HG03342 (cell line): ENCODE measurements around the gene NDFIP1.
"Not testable (repeated sequence)": the region's sequence is repeated elsewhere in the genome, so short reads cannot be mapped to it uniquely, and the experiment has no call there.

Source experiments
- ATAC-seq: cut with Tn5 transposase; IDR thresholded peaks from one replicate; pipeline ENCODE4 v1.9.1; 2021; ENCODE audit warnings: mild to moderate bottlenecking, moderate library complexity; ENCODE audit not compliant: unreplicated experiment

The NDFIP1 gene

GRCh38 chr5:142183561-142183960, 75.0 kb downstream of the NDFIP1 start:
- ATAC-seq, result no peak

DNA sequence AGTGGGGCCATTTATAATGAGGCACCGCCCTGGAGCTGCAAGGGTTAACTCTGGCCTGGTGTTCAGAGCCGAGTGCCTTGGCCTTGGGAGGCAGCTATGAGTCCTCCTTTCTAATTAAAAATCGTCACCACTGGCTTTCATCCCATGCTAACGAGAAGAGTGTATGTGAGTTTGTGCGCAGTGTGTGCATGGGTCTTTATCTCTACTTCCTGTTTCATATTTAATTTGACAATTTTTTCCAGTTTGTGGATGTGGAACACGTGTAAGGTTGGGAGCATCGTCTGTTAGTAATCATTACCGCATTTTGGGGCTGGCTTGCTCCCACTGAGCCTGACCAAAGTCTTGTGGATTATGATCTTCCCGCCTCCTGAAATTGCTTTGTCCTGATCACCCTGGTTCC, 76.4 kb downstream of the NDFIP1 start:
- no peak for ATAC-seq

DNA sequence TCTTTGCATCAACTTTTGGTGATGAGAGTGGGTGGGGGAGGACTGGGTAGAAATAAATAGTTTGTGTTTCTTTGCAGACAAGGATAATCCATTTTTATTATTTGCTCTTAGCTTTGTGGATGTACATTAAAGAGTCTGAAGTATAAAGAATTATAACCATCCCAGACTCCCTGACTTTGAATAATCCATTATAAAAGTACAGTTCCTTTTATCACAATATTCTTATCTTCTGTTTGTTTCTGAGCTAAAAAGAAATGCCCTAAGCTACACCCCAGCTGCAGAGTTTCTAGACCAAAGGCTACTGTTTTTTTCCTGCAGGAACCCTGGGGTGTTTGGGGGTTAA, 77.9 kb downstream of the NDFIP1 start:
- no peak for ATAC-seq

DNA sequence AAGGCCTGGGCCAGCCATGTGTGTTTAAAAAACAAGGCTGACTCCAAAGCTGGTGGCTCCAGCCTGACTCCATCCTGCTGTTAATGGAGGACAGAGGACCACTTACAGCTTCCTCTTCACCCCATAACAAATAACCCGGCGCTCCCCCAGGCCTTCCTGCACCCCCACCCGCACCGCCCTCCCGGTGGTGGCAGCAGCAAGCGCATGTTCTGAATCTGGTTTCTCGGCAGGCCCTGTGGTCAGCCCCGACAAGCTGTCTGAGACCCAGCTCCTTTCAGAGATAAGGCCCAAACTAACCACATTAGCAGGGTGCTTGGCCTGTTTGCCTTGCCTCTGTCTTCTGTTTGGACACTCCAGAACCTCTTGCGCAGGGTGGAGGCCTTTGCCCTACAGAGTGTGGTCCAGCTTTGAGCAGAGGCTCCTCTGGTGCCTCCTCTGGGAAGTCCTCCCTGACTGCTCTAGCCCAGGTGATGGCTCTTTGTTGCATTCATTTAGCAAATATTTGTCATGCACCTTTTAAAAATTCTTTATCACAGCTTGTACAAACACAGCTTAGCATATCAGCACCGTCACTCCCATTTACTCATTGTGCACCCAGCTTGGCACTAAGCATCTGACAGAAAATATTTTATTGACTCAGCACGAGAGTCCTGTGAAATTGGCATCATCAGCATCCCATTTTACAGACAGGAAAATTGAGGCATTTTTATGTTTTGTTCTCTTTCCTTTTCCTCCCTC, 78.4 kb downstream of the NDFIP1 start:
- no peak for ATAC-seq

GRCh38 chr5:142188691-142189090, 80.1 kb downstream of the NDFIP1 start:
- ATAC-seq, result not testable (repeated sequence)

- no peak for ATAC-seq
These were observed 81.2 kb downstream of the NDFIP1 start for GRCh38 chr5:142189813-142190212.

- ATAC-seq, result no peak
These were observed 83.2 kb downstream of the NDFIP1 start for GRCh38 chr5:142191776-142192175.

- no peak for ATAC-seq
These were observed 83.9 kb downstream of the NDFIP1 start for GRCh38 chr5:142192286-142193113.

DNA sequence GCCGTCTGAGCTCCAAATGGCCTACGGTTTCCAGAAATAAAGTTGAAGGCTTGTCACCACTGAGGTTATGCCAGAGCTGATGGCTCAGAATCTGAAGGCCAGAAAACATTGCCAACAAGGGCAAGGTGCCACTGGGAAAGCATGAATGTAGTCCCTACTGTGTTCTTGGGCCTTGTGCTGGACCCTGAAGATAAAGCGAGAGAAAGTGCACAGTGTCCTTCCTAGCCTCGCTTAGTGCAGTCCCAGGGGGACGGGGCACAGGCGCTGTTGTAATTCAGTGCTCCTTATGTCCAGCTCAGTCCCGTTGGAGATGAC, 84.5 kb downstream of the NDFIP1 start:
- ATAC-seq, result no peak

DNA sequence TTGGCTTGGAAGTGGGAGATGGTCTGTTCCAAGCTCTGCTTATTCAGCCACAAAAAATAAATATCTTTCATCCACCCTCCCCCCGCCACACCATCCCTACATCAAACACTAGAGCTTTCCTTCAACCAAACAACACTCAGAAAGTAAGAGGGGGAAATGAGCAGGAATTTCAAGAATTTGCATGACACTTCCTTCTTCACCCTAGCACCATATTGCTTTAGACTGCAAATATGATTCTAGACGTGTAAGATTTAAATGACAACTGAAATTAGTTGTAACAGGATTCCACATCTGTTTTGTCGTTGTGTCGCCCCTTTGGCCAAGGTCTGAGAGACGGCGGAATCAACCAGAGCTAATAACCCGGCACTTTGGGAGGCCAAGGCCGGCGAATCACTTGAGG, 88.5 kb downstream of the NDFIP1 start:
- ATAC-seq, result no peak

- ATAC-seq, result no peak
These were observed 89.2 kb downstream of the NDFIP1 start for GRCh38 chr5:142197781-142198180.

DNA sequence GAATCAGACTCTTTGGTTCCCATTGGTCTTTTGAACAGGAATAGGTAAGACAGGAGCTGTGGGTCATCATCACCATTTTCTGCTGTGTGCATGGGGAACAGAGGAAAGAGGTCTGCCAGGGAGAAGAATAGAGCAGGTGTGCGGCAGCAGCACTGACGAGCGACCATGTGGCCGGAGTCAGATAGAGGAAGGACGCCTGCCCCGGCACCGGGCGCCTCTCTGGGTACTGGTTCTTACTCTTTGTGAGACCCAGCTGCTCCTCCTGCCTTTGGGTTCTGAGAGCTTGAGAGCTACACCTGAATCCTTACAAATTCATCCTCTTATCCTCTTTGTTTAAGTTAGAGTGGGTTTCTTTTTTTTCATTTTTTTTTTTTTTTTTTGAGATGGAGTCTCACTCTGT, 90.8 kb downstream of the NDFIP1 start:
- ATAC-seq, result no peak

DNA sequence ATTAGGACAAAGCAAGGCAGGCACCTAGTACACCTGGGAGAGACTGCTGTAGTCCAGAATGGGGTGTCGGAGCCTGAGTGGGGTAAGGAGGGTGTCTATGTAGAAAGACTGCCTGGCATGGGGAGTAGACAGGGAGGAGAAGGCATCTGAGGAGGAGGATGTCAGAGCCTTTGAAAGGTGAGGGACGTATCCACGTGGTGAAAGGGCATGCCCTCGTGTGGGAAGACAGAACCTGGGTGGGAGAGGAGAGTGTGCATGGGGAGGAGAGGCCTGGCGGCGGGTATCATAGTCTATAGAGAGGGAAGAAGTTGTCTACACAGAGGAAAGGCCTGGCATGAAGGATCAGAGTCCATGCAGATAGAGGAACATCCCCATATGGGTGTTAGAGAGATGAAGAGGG, 91.8 kb downstream of the NDFIP1 start:
- ATAC-seq, result no peak

DNA sequence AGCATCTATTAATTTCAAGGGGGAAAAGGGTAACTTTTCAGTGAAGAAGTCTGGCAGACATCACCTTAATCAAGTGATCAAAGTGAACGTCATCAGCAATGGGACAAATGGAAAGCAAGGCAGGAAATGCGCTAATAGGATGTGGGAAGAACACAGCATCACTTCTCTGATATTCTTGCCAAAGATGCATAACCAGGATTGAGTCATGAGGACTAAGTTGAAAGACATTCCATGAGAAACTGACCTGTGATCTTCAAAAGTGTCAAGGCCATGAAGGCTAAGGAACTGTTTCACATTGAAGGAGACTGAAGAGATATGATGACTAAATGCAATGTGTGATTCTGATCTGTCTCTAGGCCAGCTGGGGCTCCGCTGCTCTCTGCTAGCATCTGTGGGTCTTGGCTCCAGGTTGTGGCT, 92.9 kb downstream of the NDFIP1 start:
- ATAC-seq, result no peak

DNA sequence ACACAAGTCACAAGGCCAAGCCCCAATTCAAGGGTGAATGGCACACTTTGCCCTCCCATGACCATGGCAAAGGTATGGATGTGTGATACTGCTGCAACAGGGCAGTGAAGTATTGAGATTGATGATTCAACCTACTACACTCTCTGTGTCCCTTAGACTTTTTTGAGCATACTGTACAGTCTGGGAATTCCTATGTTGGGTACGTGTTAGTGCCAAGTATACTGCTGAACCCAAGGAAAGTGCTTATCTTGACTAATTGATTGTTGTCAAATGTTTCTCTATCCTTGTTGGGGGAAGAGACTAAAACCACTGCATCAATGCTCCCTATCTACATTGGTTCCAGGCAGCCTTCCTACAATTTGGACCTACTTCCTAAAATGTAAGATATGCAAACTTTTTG, 93.7 kb downstream of the NDFIP1 start:
- ATAC-seq, result no peak
